Omental fat pad (tissue), 4 donors: ENCODE data around the gene CLTCL1. TPM values are rescaled to one million over a fixed set of nuclear protein-coding genes. Genes with fewer than 3 reads are reported as not detected.

ENCODE experiments used
- ATAC-seq: fragments of 150-250 bp; one replicate; pipeline ENCODE4 v1.9.1; 2016; ENCODE audit warnings: mild to moderate bottlenecking, moderate library complexity; ENCODE audit not compliant: low FRiP score
- DNase-seq: peaks from one replicate; pipeline ENCODE4 v3.0.0-alpha.2; 2019; ENCODE audit warnings: low spot score
- CTCF ChIP-seq, 3 donors: fragments of 450-650 bp; IDR thresholded peaks; one replicate each; pipeline ENCODE4 v1.5.1; 2016 to 2017; ENCODE audit warnings: antibody characterized with exemption in 3 of 3, mild to moderate bottlenecking in 3 of 3, moderate library complexity in 2 of 3
- total RNA-seq, 4 donors: library from RNA; depleted of rRNA; stranded (reverse); fragments of >200 nt; gene quantifications; one replicate each; pipeline ENCODE4 v1.1.0, GENCODE V29; 2016

Gene CLTCL1
- total RNA-seq, 4 donors from 2014 or later: 5.0 to 14.3 (median 5.9) TPM

- DNase-seq: no peak
- no peak for TF ChIP-seq CTCF (IDR thresholded peaks at IDR 0.05)
- ATAC-seq: no peak
Measured at GRCh38 chr22:19195796-19196731, 95.5 kb downstream of the CLTCL1 start.

- ATAC-seq (no peak), DNase-seq (no peak)
- no peak for TF ChIP-seq CTCF (IDR thresholded peaks at IDR 0.05)
Measured at GRCh38 chr22:19194766-19195536, 96.6 kb downstream of the CLTCL1 start.

- no peak for ATAC-seq
- no peak for DNase-seq
- TF ChIP-seq CTCF (IDR thresholded peaks at IDR 0.05): no peak
Measured at GRCh38 chr22:19193879-19194278, 97.6 kb downstream of the CLTCL1 start.

- ATAC-seq: no peak
- DNase-seq: no peak
- TF ChIP-seq CTCF (IDR thresholded peaks at IDR 0.05): no peak
Measured at GRCh38 chr22:19187716-19188563, 103.6 kb downstream of the CLTCL1 start.

GRCh38 chr22:19184276-19184997 is 107.1 kb downstream of the CLTCL1 start:
- no peak for DNase-seq
- no peak for ATAC-seq
- TF ChIP-seq CTCF (IDR thresholded peaks at IDR 0.05): no peak

GRCh38 chr22:19183216-19183615 is 108.3 kb downstream of the CLTCL1 start:
- DNase-seq (no peak), ATAC-seq (no peak)
- no peak for TF ChIP-seq CTCF (IDR thresholded peaks at IDR 0.05)
